ENCODE measurements around the gene SLC30A3. TPM values are rescaled to one million over a fixed set of nuclear protein-coding genes. Genes with fewer than 3 reads are reported as not detected.

The SLC30A3 gene
- total RNA-seq, 2 donors from 2014 or later: 102 TPM; not detected in 1

DNA sequence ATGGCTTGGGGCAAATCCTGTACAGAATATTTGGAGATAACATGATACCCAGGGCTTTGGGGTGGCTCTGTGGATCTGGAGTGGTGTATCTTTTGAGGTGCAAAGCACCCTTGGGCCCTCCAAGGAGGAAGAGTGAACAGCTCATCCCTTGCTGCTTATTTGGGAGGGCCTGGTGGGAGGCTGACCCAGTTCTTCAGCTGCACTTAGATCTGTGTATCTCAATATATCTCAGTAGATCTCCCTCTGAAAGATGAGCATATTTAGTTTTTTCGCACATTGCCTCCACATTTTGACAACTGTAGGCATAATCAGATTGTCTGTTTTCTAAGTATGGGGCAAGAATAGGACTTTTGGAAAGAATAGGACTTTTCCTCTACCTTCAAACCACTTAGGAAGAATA, 22.1 kb upstream of the SLC30A3 start:
- Histone ChIP-seq H3K36me3 (no peaks in the 10 kb centered on the region), H3K27ac (no peak overlapping the region), H3K4me1 (replicated peaks) (no peaks in the 10 kb centered on the region), H3K27me3 (replicated peaks; ENCODE audit: insufficient read depth) (no peaks in the 10 kb centered on the region), H3K4me3 (no peak overlapping the region), H3K9me3 (no peaks in the 10 kb centered on the region)
- intact Hi-C loops (cut with DNase I): loop anchor here (5.0 to 10.0 kb wide), 2 partner anchors 188 to 320 kb away; no protein-coding TSS in a partner anchor
- WGBS: 84% methylated on average over 1 of the region's 1 CpG
- TF ChIP-seq POLR2A (IDR thresholded peaks at IDR 0.05) (no peak), POLR2AphosphoS5 (IDR thresholded peaks at IDR 0.05) (no peak)
- TF ChIP-seq, protein P1, sequence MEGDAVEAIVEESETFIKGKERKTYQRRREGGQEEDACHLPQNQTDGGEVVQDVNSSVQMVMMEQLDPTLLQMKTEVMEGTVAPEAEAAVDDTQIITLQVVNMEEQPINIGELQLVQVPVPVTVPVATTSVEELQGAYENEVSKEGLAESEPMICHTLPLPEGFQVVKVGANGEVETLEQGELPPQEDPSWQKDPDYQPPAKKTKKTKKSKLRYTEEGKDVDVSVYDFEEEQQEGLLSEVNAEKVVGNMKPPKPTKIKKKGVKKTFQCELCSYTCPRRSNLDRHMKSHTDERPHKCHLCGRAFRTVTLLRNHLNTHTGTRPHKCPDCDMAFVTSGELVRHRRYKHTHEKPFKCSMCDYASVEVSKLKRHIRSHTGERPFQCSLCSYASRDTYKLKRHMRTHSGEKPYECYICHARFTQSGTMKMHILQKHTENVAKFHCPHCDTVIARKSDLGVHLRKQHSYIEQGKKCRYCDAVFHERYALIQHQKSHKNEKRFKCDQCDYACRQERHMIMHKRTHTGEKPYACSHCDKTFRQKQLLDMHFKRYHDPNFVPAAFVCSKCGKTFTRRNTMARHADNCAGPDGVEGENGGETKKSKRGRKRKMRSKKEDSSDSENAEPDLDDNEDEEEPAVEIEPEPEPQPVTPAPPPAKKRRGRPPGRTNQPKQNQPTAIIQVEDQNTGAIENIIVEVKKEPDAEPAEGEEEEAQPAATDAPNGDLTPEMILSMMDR (IDR thresholded peaks at IDR 0.05): no peak
- DNase-seq (ENCODE audit: low spot score): no peak

DNA sequence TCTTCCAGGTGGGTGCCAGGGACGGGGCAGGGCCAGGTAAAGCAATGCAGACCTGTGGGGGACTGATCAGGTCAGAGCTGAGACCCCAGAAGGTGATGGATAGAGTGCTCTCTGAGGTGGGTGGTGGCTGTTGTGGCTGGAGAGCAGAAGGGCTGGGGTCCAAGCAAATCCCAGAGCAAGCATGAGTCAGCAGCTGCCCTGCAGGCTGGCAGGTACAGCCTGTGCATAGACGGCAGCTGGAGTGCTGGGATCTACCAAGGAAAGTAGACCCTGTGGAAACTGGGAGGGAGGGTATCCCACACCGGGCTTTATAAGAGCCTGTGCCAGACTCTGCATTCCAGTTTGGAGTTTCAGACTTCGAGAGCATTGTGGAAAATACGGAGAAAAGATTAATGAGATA, 20.0 kb upstream of the SLC30A3 start:
- TF ChIP-seq, protein P1 (IDR thresholded peaks at IDR 0.05): no peak
- TF ChIP-seq POLR2AphosphoS5 (IDR thresholded peaks at IDR 0.05): no peak
- TF ChIP-seq POLR2A (IDR thresholded peaks at IDR 0.05): no peak
- Histone ChIP-seq H3K9me3 (no peaks in the 10 kb centered on the region), H3K4me3 (no peak overlapping the region), H3K36me3 (no peaks in the 10 kb centered on the region), H3K4me1 (replicated peaks) (no peaks in the 10 kb centered on the region), H3K27ac (no peak overlapping the region), H3K27me3 (replicated peaks; ENCODE audit: insufficient read depth) (no peaks in the 10 kb centered on the region)
- 41% methylated on average over 5 of the region's 5 CpGs for WGBS
- intact Hi-C loops (cut with DNase I): loop anchor here (5.0 to 10.0 kb wide), 2 partner anchors 186 to 318 kb away; no protein-coding TSS in a partner anchor
- no peak for DNase-seq (ENCODE audit: low spot score)

- Histone ChIP-seq H3K27me3 (replicated peaks; ENCODE audit: insufficient read depth) (no peaks in the 10 kb centered on the region), H3K9me3 (no peaks in the 10 kb centered on the region), H3K4me3 (no peak within 1 kb of the TSS), H3K36me3 (no peaks in the 10 kb centered on the region), H3K4me1 (replicated peaks) (no peaks in the 10 kb centered on the region), H3K27ac (no peak within 1 kb of the TSS)
- no peak for DNase-seq (ENCODE audit: low spot score)
- no peak for TF ChIP-seq POLR2A (IDR thresholded peaks at IDR 0.05)
- WGBS: 76% methylated on average over 5 of the region's 5 CpGs
- intact Hi-C loops (cut with DNase I): loop anchor here (5.0 to 10.0 kb wide), 2 partner anchors 185 to 317 kb away; no protein-coding TSS in a partner anchor
Observed at GRCh38 chr2:27281855-27282559, 19.2 kb upstream of the SLC30A3 start, which contains the start of gene TRIM54. TSS of gene TRIM54 (plus strand) at chr2:27282429. CDS start at chr2:27282732, 303 bp downstream.

- no peak overlapping the region for H3K27ac ChIP-seq
- no peaks in the 10 kb centered on the region for H3K4me1 ChIP-seq (replicated peaks)
- DNase-seq (ENCODE audit: low spot score): no peak
- no peaks in the 10 kb centered on the region for H3K27me3 ChIP-seq (replicated peaks; ENCODE audit: insufficient read depth)
- no peak overlapping the region for H3K4me3 ChIP-seq
- 82% methylated on average over 3 of the region's 3 CpGs for WGBS
- intact Hi-C loops (cut with DNase I): loop anchor here (5.0 to 10.0 kb wide), 2 partner anchors 184 to 317 kb away; no protein-coding TSS in a partner anchor
- no peak for TF ChIP-seq POLR2A (IDR thresholded peaks at IDR 0.05)
- TF ChIP-seq POLR2AphosphoS5 (IDR thresholded peaks at IDR 0.05): no peak
- TF ChIP-seq, protein P1 (IDR thresholded peaks at IDR 0.05): no peak
- no peaks in the 10 kb centered on the region for H3K36me3 ChIP-seq
- no peaks in the 10 kb centered on the region for H3K9me3 ChIP-seq
Observed at GRCh38 chr2:27281442-27281841, 18.6 kb upstream of the SLC30A3 start.

DNA sequence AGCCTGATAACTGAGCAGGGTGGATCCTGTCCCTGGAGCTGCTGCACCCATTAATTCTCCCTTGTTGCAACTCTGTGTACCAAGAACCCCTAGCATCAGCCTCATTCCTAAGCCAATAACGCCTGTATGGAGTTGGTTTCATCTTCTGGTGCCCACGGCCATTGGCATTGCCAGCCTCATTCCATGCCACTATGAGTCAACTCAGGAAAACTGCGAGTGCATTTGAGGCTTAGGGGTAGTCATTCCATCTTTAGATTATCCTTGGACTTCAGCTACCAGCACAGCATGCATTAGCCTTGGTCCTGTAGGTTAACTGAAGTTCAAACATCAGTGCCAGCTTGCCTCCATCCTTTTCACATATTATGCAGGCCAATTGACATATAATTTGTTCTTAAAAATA, 18.0 kb upstream of the SLC30A3 start:
- TF ChIP-seq, protein P1 (IDR thresholded peaks at IDR 0.05): no peak
- TF ChIP-seq POLR2A (IDR thresholded peaks at IDR 0.05) (no peak), POLR2AphosphoS5 (IDR thresholded peaks at IDR 0.05) (no peak)
- intact Hi-C loops (cut with DNase I): loop anchor here (5.0 to 10.0 kb wide), 2 partner anchors 184 to 316 kb away; no protein-coding TSS in a partner anchor
- Histone ChIP-seq H3K36me3 (no peaks in the 10 kb centered on the region), H3K4me1 (replicated peaks) (no peaks in the 10 kb centered on the region), H3K27ac (no peak overlapping the region), H3K27me3 (replicated peaks; ENCODE audit: insufficient read depth) (no peaks in the 10 kb centered on the region), H3K9me3 (no peaks in the 10 kb centered on the region), H3K4me3 (no peak overlapping the region)
- no peak for DNase-seq (ENCODE audit: low spot score)
- WGBS: 78% methylated on average over 3 of the region's 3 CpGs
